C4-2B (cell line): ENCODE results near the gene ADAMTS6.

Source experiments
- H3K27ac ChIP-seq: fragments of 450-650 bp; 2 replicates; pipeline ENCODE4 v1.5.1; 2017
- CTCF ChIP-seq: fragments of 450-650 bp; conservative IDR thresholded peaks from 2 replicates; pipeline ENCODE4 v1.5.1; 2017; ENCODE audit warnings: mild to moderate bottlenecking
- ZFX ChIP-seq: fragments of 450-650 bp; IDR thresholded peaks from 2 replicates; pipeline ENCODE4 v1.6.1; 2017

The ADAMTS6 gene

GRCh38 chr5:65481635-65482295 is at the start of gene ADAMTS6:
ADAMTS6 (minus strand) TSS chr5:65481920; CDS start chr5:65473673, 8,247 bp downstream.
- TF ChIP-seq CTCF (no peak), ZFX (no peak)
- H3K27ac ChIP-seq: no peak within 1 kb of the TSS

GRCh38 chr5:65530904-65531303 is 49.2 kb upstream of the ADAMTS6 start:
- H3K27ac ChIP-seq: no peak overlapping the region
- TF ChIP-seq CTCF (no peak), ZFX (no peak)

- TF ChIP-seq ZFX: no peak
- no peak for TF ChIP-seq CTCF
- no peak overlapping the region for H3K27ac ChIP-seq
Observed at GRCh38 chr5:65525726-65526125, 44.0 kb upstream of the ADAMTS6 start.

- TF ChIP-seq CTCF (no peak), ZFX (no peak)
- H3K27ac ChIP-seq: no peak overlapping the region
Observed at GRCh38 chr5:65512170-65512937, 30.6 kb upstream of the ADAMTS6 start.

GRCh38 chr5:65508978-65509377 is 27.3 kb upstream of the ADAMTS6 start:
- TF ChIP-seq ZFX: no peak
- no peak for TF ChIP-seq CTCF
- H3K27ac ChIP-seq: no peak overlapping the region

- TF ChIP-seq CTCF: no peak
- TF ChIP-seq ZFX: no peak
Observed at GRCh38 chr5:65506961-65507360, 25.2 kb upstream of the ADAMTS6 start.

GRCh38 chr5:65489119-65489518 is 7.4 kb upstream of the ADAMTS6 start:
- TF ChIP-seq ZFX: no peak
- TF ChIP-seq CTCF: no peak
- H3K27ac ChIP-seq: no peak overlapping the region

More at GRCh38 chr5:65506961-65507360, 25.2 kb upstream of the ADAMTS6 start:
- no peak overlapping the region for H3K27ac ChIP-seq
